Neural cell (in vitro differentiated cells): ENCODE data around the gene SAP30BP. TPM values are rescaled to one million over a fixed set of nuclear protein-coding genes. Genes with fewer than 3 reads are reported as not detected.

ENCODE experiments used
- H2AFZ ChIP-seq: fragments of 200-600, 300-800 bp; sonication (generic), shearing (Covaris generic); 2 replicates; pipeline ENCODE4 v1.6.0; 2014; ENCODE audit warnings: low read depth, mild to moderate bottlenecking, antibody characterized with exemption, low read length, moderate library complexity
- H3F3A ChIP-seq: fragments of 200-600 bp; shearing (Covaris generic); 2 replicates; pipeline ENCODE4 v1.6.1; 2016; ENCODE audit warnings: mild to moderate bottlenecking, moderate library complexity, mixed read lengths, antibody characterized with exemption, low read length; ENCODE audit not compliant: insufficient read depth, poor library complexity, severe bottlenecking
- H3K27ac ChIP-seq: fragments of 200-600, 300-800 bp; sonication (generic), shearing (Covaris generic); 2 replicates; pipeline ENCODE4 v1.5.1; 2014; ENCODE audit warnings: mild to moderate bottlenecking, low read length, moderate library complexity
- H3K27me3 ChIP-seq: fragments of 300-800, 200-600 bp; sonication (generic), shearing (Covaris generic); 2 replicates; pipeline ENCODE4 v1.6.0; 2014; ENCODE audit warnings: mild to moderate bottlenecking, low read depth, low read length, moderate library complexity; ENCODE audit not compliant: insufficient read depth
- H3K36me3 ChIP-seq: fragments of 300-800, 200-600 bp; sonication (generic), shearing (Covaris generic); 2 replicates; pipeline ENCODE4 v1.5.1; 2014; ENCODE audit warnings: mild to moderate bottlenecking, antibody characterized with exemption, low read length, moderate library complexity; ENCODE audit not compliant: insufficient read depth
- H3K4me2 ChIP-seq: fragments of 300-800, 200-600 bp; sonication (generic), shearing (Covaris generic); 2 replicates; pipeline ENCODE4 v1.6.0; 2014; ENCODE audit warnings: mild to moderate bottlenecking, low read length
- H3K4me3 ChIP-seq: fragments of 300-800, 200-600 bp; sonication (generic), shearing (Covaris generic); 2 replicates; pipeline ENCODE4 v1.5.1; 2014; ENCODE audit warnings: mild to moderate bottlenecking, low read length, moderate library complexity
- H3K79me2 ChIP-seq: fragments of 200-600 bp; shearing (Covaris generic); replicated peaks from 2 replicates; pipeline ENCODE4 v1.6.0; 2014; ENCODE audit warnings: mild to moderate bottlenecking, low read length, moderate library complexity; ENCODE audit not compliant: insufficient read depth
- H3K9ac ChIP-seq: fragments of 300-800, 200-600 bp; sonication (generic), shearing (Covaris generic); 2 replicates; pipeline ENCODE4 v1.6.1; 2016; ENCODE audit warnings: mild to moderate bottlenecking, low read length, mixed read lengths
- H3K9me2 ChIP-seq: fragments of 200-600 bp; shearing (Covaris generic); 2 replicates; pipeline ENCODE4 v1.6.1; 2016; ENCODE audit warnings: mild to moderate bottlenecking, low read length, mixed read lengths; ENCODE audit not compliant: insufficient read depth
- H3K9me3 ChIP-seq: fragments of 200-600, 300-800 bp; sonication (generic), shearing (Covaris generic); 2 replicates; pipeline ENCODE4 v1.6.1; 2016; ENCODE audit warnings: mild to moderate bottlenecking, mixed run types, low read length, moderate library complexity, mixed read lengths
- H4K20me1 ChIP-seq: fragments of 200-600 bp; shearing (Covaris generic); 2 replicates; pipeline ENCODE4 v1.6.1; 2016; ENCODE audit warnings: mild to moderate bottlenecking, mixed run types; ENCODE audit not compliant: insufficient read depth
- EP300 ChIP-seq: fragments of 450-650 bp; conservative IDR thresholded peaks from 2 replicates; pipeline ENCODE4 v1.6.1; 2014; ENCODE audit warnings: antibody characterized with exemption, mild to moderate bottlenecking, moderate library complexity; ENCODE audit not compliant: poor library complexity, severe bottlenecking
- EZH2 ChIP-seq: fragments of 200-600, 300-800 bp; shearing (Covaris generic), sonication (generic); IDR thresholded peaks from 2 replicates; pipeline ENCODE4 v1.6.1; 2014; ENCODE audit warnings: antibody characterized with exemption, low read length, borderline replicate concordance, mild to moderate bottlenecking; ENCODE audit not compliant: insufficient read depth, poor library complexity, severe bottlenecking
- MXI1 ChIP-seq: fragments of 450-650 bp; conservative IDR thresholded peaks from 2 replicates; pipeline ENCODE4 v1.6.1; 2014; ENCODE audit warnings: antibody characterized with exemption, mild to moderate bottlenecking; ENCODE audit not compliant: poor library complexity, severe bottlenecking
- POLR2AphosphoS5 ChIP-seq: IDR thresholded peaks from 2 replicates; pipeline ENCODE4 v1.6.1; 2012
- RAD21 ChIP-seq: fragments of 450-650 bp; conservative IDR thresholded peaks from 2 replicates; pipeline ENCODE4 v1.6.1; 2014; ENCODE audit warnings: antibody characterized with exemption, mild to moderate bottlenecking, moderate library complexity
- SMC3 ChIP-seq: fragments of 450-650 bp; conservative IDR thresholded peaks from 2 replicates; pipeline ENCODE4 v1.6.1; 2014; ENCODE audit warnings: antibody characterized with exemption, mild to moderate bottlenecking, moderate library complexity; ENCODE audit not compliant: poor library complexity
- TAF1 ChIP-seq: IDR thresholded peaks from 2 replicates; pipeline ENCODE4 v1.6.1; 2012; ENCODE audit warnings: low read depth
- polyA plus RNA-seq: library from polyadenylated mRNA; depleted of rRNA; stranded (reverse); fragments of >200 nt; gene quantifications from 2 replicates; pipeline ENCODE4 v1.2.3, GENCODE V29; 2014
- TF ChIP-seq, protein P1 (sequence below): fragments of 450-650 bp; IDR thresholded peaks from 2 replicates; pipeline ENCODE4 v1.5.1; 2014; ENCODE audit warnings: antibody characterized with exemption, mild to moderate bottlenecking, moderate library complexity; ENCODE audit not compliant: poor library complexity, severe bottlenecking
- TF ChIP-seq, protein P2 (sequence below): IDR thresholded peaks from 2 replicates; pipeline ENCODE4 v1.6.1; 2012; ENCODE audit warnings: borderline replicate concordance

The SAP30BP gene
- polyA plus RNA-seq, 1 donor from 2014 or later, result 156 TPM

- Histone ChIP-seq H3K4me3 (no peak overlapping the region), H3K27me3 (no peaks in the 10 kb centered on the region), H2AFZ (no peak overlapping the region), H3K27ac (no peak overlapping the region), H3K9ac (no peak overlapping the region), H3F3A (no peaks in the 10 kb centered on the region), H4K20me1 (no peaks in the 10 kb centered on the region), H3K9me2 (no peaks in the 10 kb centered on the region), H3K4me2 (no peak overlapping the region), H3K36me3 (no peaks in the 10 kb centered on the region), H3K9me3 (no peaks in the 10 kb centered on the region), H3K79me2 (no peaks in the 10 kb centered on the region)
- TF ChIP-seq EP300 (no peak), POLR2AphosphoS5 (no peak), MXI1 (no peak), SMC3 (no peak)
- TF ChIP-seq, protein P1, sequence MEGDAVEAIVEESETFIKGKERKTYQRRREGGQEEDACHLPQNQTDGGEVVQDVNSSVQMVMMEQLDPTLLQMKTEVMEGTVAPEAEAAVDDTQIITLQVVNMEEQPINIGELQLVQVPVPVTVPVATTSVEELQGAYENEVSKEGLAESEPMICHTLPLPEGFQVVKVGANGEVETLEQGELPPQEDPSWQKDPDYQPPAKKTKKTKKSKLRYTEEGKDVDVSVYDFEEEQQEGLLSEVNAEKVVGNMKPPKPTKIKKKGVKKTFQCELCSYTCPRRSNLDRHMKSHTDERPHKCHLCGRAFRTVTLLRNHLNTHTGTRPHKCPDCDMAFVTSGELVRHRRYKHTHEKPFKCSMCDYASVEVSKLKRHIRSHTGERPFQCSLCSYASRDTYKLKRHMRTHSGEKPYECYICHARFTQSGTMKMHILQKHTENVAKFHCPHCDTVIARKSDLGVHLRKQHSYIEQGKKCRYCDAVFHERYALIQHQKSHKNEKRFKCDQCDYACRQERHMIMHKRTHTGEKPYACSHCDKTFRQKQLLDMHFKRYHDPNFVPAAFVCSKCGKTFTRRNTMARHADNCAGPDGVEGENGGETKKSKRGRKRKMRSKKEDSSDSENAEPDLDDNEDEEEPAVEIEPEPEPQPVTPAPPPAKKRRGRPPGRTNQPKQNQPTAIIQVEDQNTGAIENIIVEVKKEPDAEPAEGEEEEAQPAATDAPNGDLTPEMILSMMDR, result no peak
Observed at GRCh38 chr17:75743625-75744206, 76.6 kb downstream of the SAP30BP start.

GRCh38 chr17:75748706-75749105, 81.6 kb downstream of the SAP30BP start:
- Histone ChIP-seq H3K4me3 (no peak overlapping the region), H3K9ac (no peak overlapping the region), H3F3A (no peaks in the 10 kb centered on the region), H3K9me3 (no peaks in the 10 kb centered on the region), H3K79me2 (no peaks in the 10 kb centered on the region), H3K36me3 (no peaks in the 10 kb centered on the region), H3K9me2 (no peaks in the 10 kb centered on the region), H4K20me1 (no peaks in the 10 kb centered on the region), H3K27ac (no peak overlapping the region), H3K27me3 (no peaks in the 10 kb centered on the region), H3K4me2 (no peak overlapping the region), H2AFZ (no peak overlapping the region)
- TF ChIP-seq RAD21, result no peak
- TF ChIP-seq, protein P1, result no peak
- TF ChIP-seq EP300, result no peak
- no peak for TF ChIP-seq POLR2AphosphoS5
- TF ChIP-seq SMC3, result no peak
- TF ChIP-seq, protein P2, sequence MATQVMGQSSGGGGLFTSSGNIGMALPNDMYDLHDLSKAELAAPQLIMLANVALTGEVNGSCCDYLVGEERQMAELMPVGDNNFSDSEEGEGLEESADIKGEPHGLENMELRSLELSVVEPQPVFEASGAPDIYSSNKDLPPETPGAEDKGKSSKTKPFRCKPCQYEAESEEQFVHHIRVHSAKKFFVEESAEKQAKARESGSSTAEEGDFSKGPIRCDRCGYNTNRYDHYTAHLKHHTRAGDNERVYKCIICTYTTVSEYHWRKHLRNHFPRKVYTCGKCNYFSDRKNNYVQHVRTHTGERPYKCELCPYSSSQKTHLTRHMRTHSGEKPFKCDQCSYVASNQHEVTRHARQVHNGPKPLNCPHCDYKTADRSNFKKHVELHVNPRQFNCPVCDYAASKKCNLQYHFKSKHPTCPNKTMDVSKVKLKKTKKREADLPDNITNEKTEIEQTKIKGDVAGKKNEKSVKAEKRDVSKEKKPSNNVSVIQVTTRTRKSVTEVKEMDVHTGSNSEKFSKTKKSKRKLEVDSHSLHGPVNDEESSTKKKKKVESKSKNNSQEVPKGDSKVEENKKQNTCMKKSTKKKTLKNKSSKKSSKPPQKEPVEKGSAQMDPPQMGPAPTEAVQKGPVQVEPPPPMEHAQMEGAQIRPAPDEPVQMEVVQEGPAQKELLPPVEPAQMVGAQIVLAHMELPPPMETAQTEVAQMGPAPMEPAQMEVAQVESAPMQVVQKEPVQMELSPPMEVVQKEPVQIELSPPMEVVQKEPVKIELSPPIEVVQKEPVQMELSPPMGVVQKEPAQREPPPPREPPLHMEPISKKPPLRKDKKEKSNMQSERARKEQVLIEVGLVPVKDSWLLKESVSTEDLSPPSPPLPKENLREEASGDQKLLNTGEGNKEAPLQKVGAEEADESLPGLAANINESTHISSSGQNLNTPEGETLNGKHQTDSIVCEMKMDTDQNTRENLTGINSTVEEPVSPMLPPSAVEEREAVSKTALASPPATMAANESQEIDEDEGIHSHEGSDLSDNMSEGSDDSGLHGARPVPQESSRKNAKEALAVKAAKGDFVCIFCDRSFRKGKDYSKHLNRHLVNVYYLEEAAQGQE, result no peak
- no peak for TF ChIP-seq TAF1
- no peak for TF ChIP-seq MXI1
- no peak for TF ChIP-seq EZH2
